Right ventricle myocardium inferior (tissue), 1 donor: ENCODE data around the gene CBX2. TPM values are rescaled to one million over a fixed set of nuclear protein-coding genes. Genes with fewer than 3 reads are reported as not detected.
A peak's percentile ranks its signal among the peaks of the same experiment; 100 is the strongest.

Source experiments
- ATAC-seq: fragments of 200-7000 bp; cut with Tn5 transposase; one replicate; pipeline ENCODE4 v1.9.1; 2020; ENCODE audit warnings: mild to moderate bottlenecking, moderate library complexity
- DNase-seq: peaks from one replicate; pipeline ENCODE4 v3.0.0; 2021; ENCODE audit errors: missing footprints
- intact Hi-C: fragments of 100-400 bp; cut with DNase I; formaldehyde crosslinking; loops from one replicate; pipeline ENCODE4 v1.11.0; 2022
- total RNA-seq: library from RNA; stranded (reverse); fragmentation: NEBNext Ultra II Directional; extraction: Animal tissue kit (Norgen Biotek cat#: 25700); gene quantifications from one replicate; pipeline ENCODE4 v1.2.1, GENCODE V29; 2021
- donor health status: DM: no; HTN: yes; CAD: no; lungs with severe emphysema.

Gene CBX2
- total RNA-seq, 1 donor from 2014 or later, result 4.2 TPM

DNA sequence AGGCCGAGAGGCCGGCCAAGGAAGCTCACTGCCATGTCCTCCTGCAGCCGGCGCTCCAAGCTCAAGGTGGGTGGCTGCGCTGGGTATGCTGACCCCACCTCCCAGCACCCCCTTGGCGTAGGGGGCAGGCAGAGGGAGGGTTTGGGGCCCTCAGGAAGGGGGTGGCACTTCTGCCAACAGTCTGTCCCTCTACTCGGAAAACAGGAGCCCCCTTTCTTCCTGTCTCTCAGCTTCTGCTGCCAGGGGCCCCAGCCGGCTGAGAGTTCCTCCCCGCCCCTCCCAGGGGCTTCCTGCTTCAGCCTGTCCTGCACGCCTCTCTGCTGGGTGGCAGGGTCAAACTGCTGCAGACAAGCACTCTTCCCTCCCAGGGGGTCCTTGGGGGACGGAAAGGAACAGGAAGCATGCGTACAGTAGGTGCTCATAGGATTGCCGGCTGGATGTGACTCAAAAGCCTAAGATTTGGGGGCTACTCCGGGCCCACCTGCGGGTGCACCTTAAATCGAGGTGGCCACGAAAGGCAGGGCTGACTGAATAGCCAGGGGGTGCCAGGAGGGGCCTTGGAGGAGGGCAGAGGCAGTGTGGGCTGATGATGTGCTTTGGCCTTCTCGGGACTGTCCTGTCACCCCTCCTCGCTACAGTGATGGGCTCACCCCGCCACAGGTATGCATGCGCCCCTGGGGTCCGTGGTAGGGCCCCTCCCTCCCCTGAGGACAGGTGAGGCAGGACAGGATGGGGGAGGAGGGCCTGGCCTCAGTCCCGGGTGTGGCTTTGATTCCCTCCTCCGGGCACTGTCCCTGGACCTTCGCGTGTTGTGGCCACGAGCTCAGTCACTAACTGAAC lies 4.0 kb downstream of the CBX2 start:
- DNase-seq (no peak), ATAC-seq (no peak)
- intact Hi-C loops, result no loop called here

DNA sequence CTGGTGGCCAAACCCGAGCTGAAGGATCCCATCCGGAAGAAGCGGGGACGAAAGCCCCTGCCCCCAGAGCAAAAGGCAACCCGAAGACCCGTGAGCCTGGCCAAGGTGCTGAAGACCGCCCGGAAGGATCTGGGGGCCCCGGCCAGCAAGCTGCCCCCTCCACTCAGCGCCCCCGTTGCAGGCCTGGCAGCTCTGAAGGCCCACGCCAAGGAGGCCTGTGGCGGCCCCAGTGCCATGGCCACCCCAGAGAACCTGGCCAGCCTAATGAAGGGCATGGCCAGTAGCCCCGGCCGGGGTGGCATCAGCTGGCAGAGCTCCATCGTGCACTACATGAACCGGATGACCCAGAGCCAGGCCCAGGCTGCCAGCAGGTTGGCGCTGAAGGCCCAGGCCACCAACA lies 5.9 kb downstream of the CBX2 start:
- intact Hi-C loops, result no loop called here
- ATAC-seq (no peak), DNase-seq (no peak)

DNA sequence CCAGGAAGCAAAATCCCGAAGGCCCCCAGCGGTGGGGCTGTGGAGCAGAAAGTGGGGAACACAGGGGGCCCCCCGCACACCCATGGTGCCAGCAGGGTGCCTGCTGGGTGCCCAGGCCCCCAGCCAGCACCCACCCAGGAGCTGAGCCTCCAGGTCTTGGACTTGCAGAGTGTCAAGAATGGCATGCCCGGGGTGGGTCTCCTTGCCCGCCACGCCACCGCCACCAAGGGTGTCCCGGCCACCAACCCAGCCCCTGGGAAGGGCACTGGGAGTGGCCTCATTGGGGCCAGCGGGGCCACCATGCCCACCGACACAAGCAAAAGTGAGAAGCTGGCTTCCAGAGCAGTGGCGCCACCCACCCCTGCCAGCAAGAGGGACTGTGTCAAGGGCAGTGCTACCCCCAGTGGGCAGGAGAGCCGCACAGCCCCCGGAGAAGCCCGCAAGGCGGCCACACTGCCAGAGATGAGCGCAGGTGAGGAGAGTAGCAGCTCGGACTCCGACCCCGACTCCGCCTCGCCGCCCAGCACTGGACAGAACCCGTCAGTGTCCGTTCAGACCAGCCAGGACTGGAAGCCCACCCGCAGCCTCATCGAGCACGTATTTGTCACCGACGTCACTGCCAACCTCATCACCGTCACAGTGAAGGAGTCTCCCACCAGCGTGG lies 6.5 kb downstream of the CBX2 start:
- intact Hi-C loops, result no loop called here
- DNase-seq (peak; percentile 57), ATAC-seq (no peak)

DNA sequence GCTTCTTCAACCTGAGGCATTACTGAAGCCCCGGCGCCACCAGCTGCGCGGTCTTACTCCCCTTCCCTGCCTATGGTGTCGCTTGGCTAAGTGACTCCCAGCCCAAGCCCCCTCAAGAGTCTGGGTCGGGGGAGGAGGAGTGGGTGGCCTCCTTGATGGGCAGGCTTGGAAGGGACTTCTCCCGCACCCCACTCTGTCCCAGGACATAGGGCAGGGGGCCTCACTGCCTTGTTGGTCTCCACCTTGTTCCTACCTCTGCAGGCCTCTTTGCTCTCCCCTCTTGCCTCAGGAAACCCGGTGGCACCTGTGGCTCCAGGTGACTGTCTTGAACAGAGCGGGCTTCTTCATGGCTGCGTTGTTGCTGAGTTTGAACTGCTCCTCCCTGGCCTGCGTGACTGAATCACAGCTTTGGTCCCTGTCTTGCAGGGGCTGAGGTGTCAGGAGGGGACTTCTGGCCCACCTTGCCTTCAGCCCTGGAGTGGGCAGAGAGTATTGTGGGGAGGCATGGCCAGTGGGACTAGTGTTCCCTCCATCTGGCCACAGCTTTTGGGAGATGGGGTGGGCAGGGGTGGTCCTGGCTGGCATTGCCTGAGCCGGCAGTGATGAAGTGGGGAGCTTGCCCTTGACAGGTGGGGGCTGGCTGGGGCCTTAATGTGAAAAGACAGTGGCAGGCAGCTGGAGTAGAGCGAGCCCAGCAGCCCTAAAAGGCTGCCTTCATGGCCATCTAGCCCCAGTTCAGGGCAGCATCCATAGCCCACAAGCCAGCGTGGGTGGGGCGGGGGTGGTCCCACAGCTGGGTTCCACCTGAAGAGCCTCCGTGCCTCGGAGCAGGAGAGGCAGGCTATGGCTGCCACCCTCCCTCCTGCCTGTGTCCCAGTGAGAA lies 7.3 kb downstream of the CBX2 start:
- ATAC-seq (no peak), DNase-seq (no peak)
- intact Hi-C loops, result no loop called here

DNA sequence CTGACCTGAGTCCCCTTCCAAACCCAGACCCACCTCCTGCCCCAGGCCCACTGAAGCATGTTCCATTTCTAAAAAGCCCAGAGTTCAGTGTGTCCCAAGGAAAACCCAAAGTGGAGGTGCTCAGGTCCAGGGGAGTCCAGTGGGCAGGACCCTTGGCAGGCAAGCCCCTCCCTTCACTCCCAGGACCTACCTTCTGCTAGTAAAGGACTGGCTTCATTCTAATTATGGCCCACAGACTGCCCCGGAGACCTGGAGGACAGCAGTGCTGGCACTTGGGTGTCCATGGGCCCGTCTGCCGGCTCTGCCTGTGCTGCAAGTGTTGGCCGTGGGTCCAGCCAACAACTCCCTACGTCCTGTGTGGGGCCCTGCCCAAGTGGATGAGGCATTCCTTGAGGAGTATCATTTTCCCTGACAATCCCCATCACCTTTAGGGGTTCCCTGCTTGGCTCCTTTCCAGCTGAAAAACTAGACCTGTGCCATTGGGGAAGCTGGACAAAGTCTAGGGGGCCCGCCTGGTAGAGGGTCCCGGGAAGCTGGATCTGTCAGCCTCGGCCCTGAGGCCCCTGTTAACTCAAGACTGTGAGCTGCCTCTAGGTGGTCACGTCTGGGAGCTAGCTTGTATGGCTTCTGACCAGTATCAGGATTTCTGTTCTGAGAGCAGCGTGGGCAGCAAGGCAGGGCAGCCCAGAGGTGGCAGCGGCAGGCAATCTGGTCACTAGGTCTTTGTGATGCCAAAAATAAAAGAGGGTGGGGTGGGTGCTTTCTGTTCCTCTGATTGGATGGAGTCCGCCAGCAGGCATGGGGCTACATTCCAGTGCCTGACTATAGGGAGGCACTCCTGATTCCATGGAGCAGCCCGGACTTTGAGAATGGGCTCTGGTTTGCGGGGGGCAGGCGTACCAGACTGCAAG lies 8.2 kb downstream of the CBX2 start:
- ATAC-seq (peak; percentile 30), DNase-seq (no peak)
- intact Hi-C loops, result no loop called here

DNA sequence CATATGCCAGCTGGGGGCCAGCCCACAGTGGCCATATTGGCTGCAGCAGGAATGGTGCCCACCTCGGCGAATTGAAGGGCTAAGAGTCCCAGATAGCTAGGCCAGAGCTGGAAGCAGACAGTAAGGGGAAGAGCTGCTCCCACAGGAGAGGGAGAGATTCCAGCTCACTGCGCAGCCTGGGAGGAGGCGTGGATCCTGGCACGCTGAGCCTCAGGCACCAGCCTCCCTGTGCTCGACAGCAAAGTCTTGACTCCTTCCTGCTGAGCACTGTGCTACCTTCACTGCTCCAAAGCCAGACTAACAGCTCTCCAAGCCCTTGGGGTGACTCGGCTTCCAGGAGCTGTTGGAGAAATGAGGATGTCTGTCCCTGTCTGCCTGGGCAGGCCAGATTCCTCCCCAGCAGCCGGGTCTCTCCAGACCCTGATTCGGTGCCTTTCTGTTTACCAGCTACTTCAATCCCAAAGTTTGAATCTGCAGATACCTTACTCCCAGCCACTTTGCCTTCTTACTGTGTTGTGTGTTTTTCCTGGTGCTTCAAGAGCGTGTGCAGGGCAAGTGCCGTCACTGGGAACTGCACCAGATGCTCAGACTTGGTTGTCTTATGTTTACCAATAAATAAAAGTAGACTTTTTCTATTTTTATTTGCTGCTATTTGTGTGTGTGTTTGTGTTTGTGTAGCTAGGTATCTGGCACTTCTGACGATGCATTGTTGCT lies 9.1 kb downstream of the CBX2 start:
- DNase-seq (no peak), ATAC-seq (no peak)
- intact Hi-C loops, result no loop called here

DNA sequence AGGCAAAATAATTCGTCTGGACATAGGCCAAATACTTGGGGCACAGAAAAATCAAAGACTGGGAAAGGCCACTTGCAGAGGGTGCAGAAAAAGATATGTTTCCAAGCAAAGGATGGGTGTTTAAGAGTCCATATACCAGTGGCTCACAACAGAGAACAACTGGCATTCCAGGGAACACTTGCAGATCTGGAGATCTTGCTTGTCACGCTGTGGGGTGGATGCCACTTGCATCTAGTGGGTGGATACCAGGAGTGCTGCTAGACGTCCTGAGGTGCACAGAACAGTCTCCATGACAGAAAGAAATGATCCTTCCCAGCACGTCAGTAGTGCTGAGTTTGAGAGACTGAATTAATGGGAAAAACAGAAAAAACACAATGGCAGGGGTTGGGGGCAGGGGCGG lies 10.5 kb downstream of the CBX2 start:
- intact Hi-C loops, result no loop called here
- DNase-seq, result no peak
- no peak for ATAC-seq

DNA sequence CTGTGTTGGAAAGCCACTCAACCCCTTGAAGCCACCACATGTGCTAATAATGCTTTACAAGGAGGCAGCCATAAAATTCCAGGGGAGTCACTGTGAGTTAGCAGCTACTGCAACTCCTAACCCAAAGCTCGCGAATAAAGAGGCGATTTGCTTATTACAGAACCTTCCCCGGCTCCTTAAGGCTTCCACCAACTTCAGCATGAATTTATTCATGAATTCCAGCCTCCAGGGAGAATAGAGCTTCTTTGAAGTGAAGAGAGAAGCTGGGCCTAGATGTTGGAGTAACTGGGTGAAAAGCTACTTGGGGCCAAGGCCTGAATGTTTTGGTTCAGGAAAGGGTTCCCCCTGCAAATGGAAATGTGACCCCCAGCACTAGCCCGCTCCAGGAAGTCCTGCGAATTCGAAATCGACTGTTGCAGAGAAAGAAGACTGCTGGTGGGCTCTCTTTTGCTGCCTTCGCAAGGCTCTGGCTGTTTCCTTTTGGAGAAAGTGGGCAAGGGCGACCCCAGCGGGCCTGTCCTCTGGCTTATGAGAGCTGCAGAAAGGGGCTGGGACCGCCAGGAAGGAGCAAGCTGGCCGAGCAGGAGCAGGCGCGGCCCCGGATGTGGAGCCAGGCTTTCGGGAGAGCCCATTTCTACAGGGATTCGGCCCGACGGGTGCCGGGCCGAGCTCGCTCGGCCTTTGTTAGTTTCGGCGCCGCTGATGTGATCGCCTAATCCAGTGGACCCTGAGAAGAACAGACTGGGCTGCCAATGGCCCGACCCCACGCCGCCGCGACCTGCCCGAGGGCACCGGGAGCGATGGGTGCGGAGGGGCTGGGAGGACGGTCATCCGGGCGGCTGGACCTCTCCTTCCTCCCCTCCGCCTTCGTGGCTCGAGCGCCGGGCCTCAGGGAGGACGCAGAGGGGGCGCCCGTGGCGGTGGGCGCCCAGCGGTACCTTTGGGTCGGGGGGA lies 11.3 kb downstream of the CBX2 start:
- intact Hi-C loops, result no loop called here
- no peak for DNase-seq
- ATAC-seq, result peak; percentile 5

DNA sequence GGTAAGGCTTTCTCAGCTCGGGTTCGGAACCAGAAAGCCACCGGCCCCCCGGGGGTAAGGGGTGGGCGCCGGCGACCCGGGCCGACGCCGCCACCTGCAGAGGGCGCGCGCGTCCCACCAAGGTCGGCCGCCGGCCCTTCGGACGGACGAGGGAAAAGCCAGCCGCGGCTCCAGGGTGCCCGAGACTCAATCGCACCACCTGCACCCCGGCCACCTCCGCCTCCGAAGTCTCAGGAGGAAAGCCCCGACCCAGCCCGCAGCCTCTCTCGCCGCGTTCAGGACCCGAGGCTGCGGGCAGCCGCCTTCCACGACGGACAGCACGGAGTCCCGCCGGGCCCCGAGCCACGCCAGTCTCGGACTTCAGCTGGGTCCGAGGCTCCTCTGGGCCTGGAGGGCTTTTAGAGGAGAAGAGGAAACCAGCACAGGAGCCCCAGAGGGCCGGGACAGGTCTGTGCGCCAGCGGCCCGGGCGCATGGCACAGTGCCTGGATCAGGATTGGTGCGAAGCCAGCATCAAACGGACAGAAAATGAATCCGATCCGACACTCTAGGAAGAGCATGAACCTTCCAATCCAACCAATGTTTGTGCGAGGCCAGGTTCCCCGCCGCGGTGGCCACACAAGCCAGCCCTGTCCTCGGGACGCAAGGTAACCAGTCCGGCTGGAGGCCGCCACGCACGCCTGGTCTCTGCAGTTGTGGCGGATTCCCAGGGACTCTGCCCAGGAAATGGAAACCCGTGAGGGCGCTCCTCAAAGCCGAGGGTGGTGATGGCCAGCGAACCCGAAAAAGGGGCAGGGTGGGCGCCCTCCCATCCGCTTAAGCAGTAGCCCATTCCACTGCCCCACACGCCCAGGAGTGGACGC lies 12.2 kb downstream of the CBX2 start:
- intact Hi-C loops, result loop anchor here (5.0 to 10.0 kb wide), 2 partner anchors 125 to 202 kb away; no protein-coding TSS in a partner anchor
- no peak for DNase-seq
- peak; percentile 53 for ATAC-seq

DNA sequence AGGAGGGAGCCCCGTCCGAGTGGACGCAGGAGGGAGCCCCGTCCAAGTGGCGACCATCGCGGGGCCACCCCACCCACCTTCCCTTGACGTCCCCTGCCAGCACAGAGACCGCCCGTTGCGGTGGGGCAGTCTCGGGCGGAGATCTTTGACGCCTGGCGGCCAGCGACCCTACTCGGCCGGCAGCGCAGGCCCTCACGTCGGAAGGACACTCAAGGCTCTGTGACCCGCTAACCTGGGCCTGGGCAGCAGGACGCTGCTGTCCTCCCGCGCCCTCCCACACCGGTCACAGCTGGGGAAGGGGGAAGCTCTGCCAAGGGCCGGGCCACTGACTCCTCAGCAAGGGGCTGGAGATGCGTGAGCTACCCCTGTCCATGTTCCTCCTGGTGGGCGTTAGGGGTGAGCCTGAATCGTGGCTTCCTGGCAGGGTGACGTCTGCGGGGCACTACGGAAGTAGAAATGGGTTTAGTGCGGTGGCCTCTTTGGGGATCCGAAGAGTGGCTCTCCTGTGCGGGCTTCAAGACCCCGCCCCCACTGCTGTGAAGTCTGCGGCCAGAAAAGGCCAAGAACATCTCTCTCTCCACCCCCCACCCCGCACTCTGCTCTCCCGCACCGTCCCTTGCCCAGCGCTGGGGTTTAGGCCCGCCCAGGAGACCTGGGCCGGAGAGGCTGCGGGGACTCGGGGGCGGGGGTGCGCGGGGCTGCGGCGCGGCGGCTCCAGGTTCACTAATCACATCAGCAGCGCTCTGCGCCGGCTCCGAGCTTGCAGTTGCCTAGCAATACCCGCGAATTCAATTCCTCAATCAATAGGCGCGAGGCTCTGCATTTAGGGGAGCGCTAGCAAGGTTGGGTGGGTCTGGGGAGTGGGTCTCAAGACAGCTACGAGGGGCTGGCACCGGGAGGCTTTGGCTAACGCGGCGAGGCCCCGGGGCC lies 13.1 kb downstream of the CBX2 start:
- ATAC-seq, result no peak
- DNase-seq, result no peak
- intact Hi-C loops, result loop anchor here (5.0 to 10.0 kb wide), 2 partner anchors 124 to 201 kb away; no protein-coding TSS in a partner anchor

DNA sequence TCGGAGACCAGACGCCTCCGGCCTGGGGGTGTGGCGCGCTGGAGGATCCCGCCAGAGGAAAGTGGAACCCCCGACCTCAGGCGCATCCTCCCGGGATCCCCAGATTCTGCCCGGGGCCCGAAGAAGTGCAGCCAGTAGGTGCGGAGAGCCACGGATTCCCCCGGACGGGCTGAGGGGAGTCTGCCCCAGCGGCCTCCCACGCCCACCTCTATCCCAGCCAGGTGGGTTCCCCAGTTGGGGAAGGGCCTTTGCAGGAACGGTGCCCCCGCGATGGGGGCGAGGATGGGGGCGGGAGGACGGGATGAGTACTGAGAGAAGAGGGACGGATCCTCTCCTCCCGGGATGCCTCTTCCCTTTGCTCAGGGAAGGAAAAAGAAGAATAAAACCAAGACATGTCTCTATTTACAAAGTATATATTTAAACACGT lies 13.8 kb downstream of the CBX2 start:
- DNase-seq (no peak), ATAC-seq (no peak)
- intact Hi-C loops, result loop anchor here (5.0 to 10.0 kb wide), 2 partner anchors 123 to 201 kb away; no protein-coding TSS in a partner anchor

DNA sequence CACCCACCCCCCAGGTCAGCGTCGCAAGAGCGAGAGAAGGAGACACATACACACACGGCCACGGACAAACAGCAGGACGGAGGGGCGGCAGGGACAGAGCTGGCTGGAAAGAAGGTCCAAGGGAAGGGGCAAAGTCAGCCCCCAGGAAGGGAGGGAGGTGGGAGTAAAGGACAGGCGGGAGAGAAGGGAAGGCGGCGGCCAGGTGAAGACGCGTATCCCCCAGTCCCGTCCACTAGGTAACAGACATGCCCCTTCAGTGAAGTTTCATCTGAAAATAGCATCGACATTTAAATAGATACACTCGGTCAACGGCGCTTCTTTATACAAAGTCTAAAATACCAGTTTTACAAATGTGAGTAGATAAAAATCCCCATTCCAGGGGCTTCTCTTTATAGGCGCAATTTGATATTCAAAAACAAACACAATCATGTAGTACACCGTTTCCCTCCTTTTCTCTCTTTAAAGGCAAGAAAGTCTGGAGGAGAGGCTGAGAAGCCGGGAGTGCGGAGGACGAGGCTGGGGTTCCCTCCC lies 14.5 kb downstream of the CBX2 start:
- intact Hi-C loops, result loop anchor here (5.0 to 10.0 kb wide), 2 partner anchors 122 to 200 kb away; no protein-coding TSS in a partner anchor
- ATAC-seq (no peak), DNase-seq (no peak)

DNA sequence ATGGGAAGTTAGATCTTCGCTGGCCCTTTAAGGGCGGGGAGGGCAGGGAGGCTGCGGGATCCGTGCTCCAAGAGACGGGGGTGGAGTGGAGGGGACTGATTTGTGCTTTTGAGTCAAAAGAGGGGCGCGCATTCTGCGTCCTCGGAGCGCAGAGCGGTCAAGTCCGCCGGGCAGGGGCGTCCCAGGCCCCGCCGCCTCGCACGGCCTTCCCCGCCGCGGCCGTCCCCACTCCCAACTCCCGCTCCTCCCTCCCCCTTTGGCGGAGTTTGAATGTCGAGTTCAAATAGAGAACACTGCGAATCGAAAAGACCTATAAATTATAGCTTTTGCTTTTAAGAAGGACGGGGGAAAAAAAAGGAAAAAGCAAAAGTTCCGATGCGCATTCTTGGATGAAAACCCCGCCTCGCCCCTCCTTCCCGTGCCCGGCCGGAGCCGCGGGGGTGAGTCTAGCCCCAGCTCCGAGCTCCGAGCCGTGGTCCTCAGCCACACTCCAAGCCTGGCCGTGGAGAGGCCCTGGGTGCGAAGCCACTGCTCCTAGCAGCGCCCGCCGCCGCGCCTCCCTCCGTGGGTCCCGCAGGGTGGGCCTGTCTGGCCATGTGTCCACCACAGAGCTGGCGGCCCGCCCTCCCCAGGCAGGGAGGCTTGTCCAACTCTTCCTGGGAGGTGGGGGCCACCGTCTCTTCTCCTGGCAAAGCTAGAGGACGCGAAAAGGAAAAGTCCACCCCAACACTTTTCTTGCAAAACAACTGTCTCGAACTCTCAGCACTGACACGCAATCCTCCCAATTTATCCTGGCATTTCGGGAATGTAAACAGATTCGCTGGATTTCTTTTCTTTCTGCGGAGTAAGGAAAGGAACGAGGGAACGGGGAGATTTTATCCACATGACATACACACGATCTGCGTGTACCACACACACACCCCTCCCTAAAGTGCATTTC lies 15.3 kb downstream of the CBX2 start:
- DNase-seq (no peak), ATAC-seq (no peak)
- intact Hi-C loops, result loop anchor here (5.0 to 10.0 kb wide), 2 partner anchors 122 to 199 kb away; no protein-coding TSS in a partner anchor
